OCI-LY7 (cell line): Measurements from ENCODE around the gene CPEB4. TPM values are rescaled to one million over a fixed set of nuclear protein-coding genes. Genes with fewer than 3 reads are reported as not detected.

Experiments used
- BruUV-seq: library from RNA; stranded (reverse); fragments of 400-500 nt; replicated peaks from 2 replicates; lab custom pipeline; 2021; lab: Mats Ljungman, UMichigan
- CTCF ChIA-PET: fragments of 300-600 bp; sonication (Branson Sonifier 250); formaldehyde crosslinking; loops from one replicate; lab custom pipeline; 2022; ENCODE audit warnings: antibody characterized with exemption; ENCODE audit not compliant: unreplicated experiment; lab: Charles Lee
- POLR2A ChIA-PET: fragments of 300-600 bp; sonication (Branson Sonifier 250); formaldehyde crosslinking; loops from one replicate; lab custom pipeline; 2022; ENCODE audit warnings: antibody characterized with exemption; lab: Charles Lee
- DNase-seq: peaks from one replicate; pipeline ENCODE4 v3.0.0-alpha.2; 2015; ENCODE audit warnings: low spot score
- H2AFZ ChIP-seq: fragments of 200-600 bp; sonication (generic), shearing (Covaris generic); 2 replicates; pipeline ENCODE4 v1.6.1; 2014; ENCODE audit warnings: mild to moderate bottlenecking, antibody characterized with exemption, low read length, moderate library complexity
- H3K27ac ChIP-seq: fragments of 200-600 bp; sonication (generic); 2 replicates; pipeline ENCODE4 v1.5.1; 2014; ENCODE audit warnings: mixed run types, low read depth, mild to moderate bottlenecking, moderate library complexity, low read length, inconsistent platforms; ENCODE audit not compliant: poor library complexity, severe bottlenecking
- H3K36me3 ChIP-seq: fragments of 200-600 bp; sonication (generic); 2 replicates; pipeline ENCODE4 v1.6.1; 2014; ENCODE audit warnings: mild to moderate bottlenecking, antibody characterized with exemption, low read length, moderate library complexity, mixed read lengths; ENCODE audit not compliant: insufficient read depth
- H3K4me1 ChIP-seq: fragments of 200-600 bp; sonication (generic); 2 replicates; pipeline ENCODE4 v1.5.1; 2014; ENCODE audit warnings: mild to moderate bottlenecking, low read length; ENCODE audit not compliant: insufficient read depth, poor library complexity, severe bottlenecking
- H3K4me2 ChIP-seq: fragments of 200-600 bp; sonication (generic); 2 replicates; pipeline ENCODE4 v1.6.1; 2014; ENCODE audit warnings: mild to moderate bottlenecking, low read length
- H3K4me3 ChIP-seq: fragments of 200-600 bp; sonication (generic); 2 replicates; pipeline ENCODE4 v1.5.1; 2014; ENCODE audit warnings: mild to moderate bottlenecking, low read depth, low read length; ENCODE audit not compliant: poor library complexity, severe bottlenecking
- H3K79me2 ChIP-seq: fragments of 200-600 bp; sonication (generic); 2 replicates; pipeline ENCODE4 v1.6.1; 2016; ENCODE audit warnings: low read depth, mild to moderate bottlenecking, low read length, moderate library complexity, mixed read lengths; ENCODE audit not compliant: insufficient read depth
- H3K9me2 ChIP-seq: fragments of 200-600 bp; sonication (generic); 2 replicates; pipeline ENCODE4 v1.6.1; 2016; ENCODE audit warnings: mild to moderate bottlenecking, low read length, mixed read lengths; ENCODE audit not compliant: insufficient read depth
- H3K9me3 ChIP-seq: fragments of 200-600 bp; sonication (generic); 2 replicates; pipeline ENCODE4 v1.6.1; 2014; ENCODE audit warnings: mild to moderate bottlenecking, mixed run types, low read length, mixed read lengths
- H4K20me1 ChIP-seq: fragments of 200-600 bp; sonication (generic); 2 replicates; pipeline ENCODE4 v1.6.1; 2014; ENCODE audit warnings: mild to moderate bottlenecking, antibody characterized with exemption, low read length, moderate library complexity, mixed read lengths; ENCODE audit not compliant: insufficient read depth
- CTCF ChIP-seq: fragments of 200-600 bp; sonication (generic); conservative IDR thresholded peaks from 2 replicates; pipeline ENCODE4 v1.5.1; 2014; ENCODE audit warnings: mild to moderate bottlenecking, antibody characterized with exemption, low read length, moderate library complexity, mixed read lengths
- EZH2phosphoT487 ChIP-seq: fragments of 200-600 bp; sonication (generic); IDR thresholded peaks from 2 replicates; pipeline ENCODE4 v1.6.1; 2018; ENCODE audit warnings: low read depth, borderline replicate concordance, mild to moderate bottlenecking, mixed run types, antibody characterized with exemption, low read length, moderate library complexity, mixed read lengths
- intact Hi-C: fragments of 100-400 bp; cut with micrococcal nuclease; formaldehyde crosslinking; loops from one replicate; pipeline ENCODE4 v1.10.0; 2022; ENCODE audit not compliant: unreplicated experiment
- total RNA-seq, 2 experiments: library from RNA; depleted of rRNA in 1 of 2; stranded (reverse); fragments of >200 nt in 1 of 2; shearing (Covaris generic) in 1 of 2; gene quantifications; 2 replicates each; pipeline ENCODE4 v1.2.3, GENCODE V29; 2014 to 2022

CPEB4 gene
- total RNA-seq, 2 experiments from 2014 or later = 12.6 to 31.8 TPM

- DNase-seq = no peak
- H3K27ac ChIP-seq = no peak overlapping the region
Observed at GRCh38 chr5:173840111-173840983, 47.8 kb upstream of the CPEB4 start.

GRCh38 chr5:173841710-173842109 is 46.4 kb upstream of the CPEB4 start:
- CTCF ChIA-PET = interaction anchor here (0.9 to 1.1 kb wide), 2 partner anchors 13 to 15 kb away, joined by 3 read pairs; no protein-coding TSS in a partner anchor
- no peak overlapping the region for H3K27ac ChIP-seq
- POLR2A ChIA-PET = interaction anchor here (0.6 to 2.3 kb wide), 13 partner anchors 9 to 61 kb away, joined by 3 to 9 read pairs (median 4); no protein-coding TSS in a partner anchor
- intact Hi-C loops = no loop called here
- H3K4me2 ChIP-seq = no peak overlapping the region
- no peaks in the 10 kb centered on the region for H4K20me1 ChIP-seq
- H3K79me2 ChIP-seq = no peaks in the 10 kb centered on the region
- H3K9me3 ChIP-seq = peaks cover 2% of the 10 kb centered on the region; the same call in 1 of the 2 replicates
- no peak for TF ChIP-seq CTCF
- BruUV-seq = no TSS peak
- no peaks in the 10 kb centered on the region for H3K4me1 ChIP-seq
- H3K36me3 ChIP-seq = no peaks in the 10 kb centered on the region
- no peaks in the 10 kb centered on the region for H3K9me2 ChIP-seq
- H3K4me3 ChIP-seq = no peak overlapping the region
- no peak for DNase-seq
- no peak overlapping the region for H2AFZ ChIP-seq

More at GRCh38 chr5:173840111-173840983, 47.8 kb upstream of the CPEB4 start:
- Histone ChIP-seq H3K79me2 (no peaks in the 10 kb centered on the region), H3K4me3 (no peak overlapping the region), H2AFZ (no peak overlapping the region), H3K36me3 (no peaks in the 10 kb centered on the region), H3K4me2 (no peak overlapping the region), H3K9me3 (no peaks in the 10 kb centered on the region), H4K20me1 (no peaks in the 10 kb centered on the region), H3K4me1 (peaks cover under 1% of the 10 kb centered on the region), H3K9me2 (no peaks in the 10 kb centered on the region)
- ChIA-PET POLR2A (interaction anchor here (0.7 to 1.4 kb wide), 3 partner anchors 9 to 68 kb away, joined by 3 to 9 read pairs (median 4); no protein-coding TSS in a partner anchor), CTCF (no interaction called here)
- intact Hi-C loops = no loop called here
- BruUV-seq = no TSS peak
- no peak for TF ChIP-seq CTCF
- no peak for TF ChIP-seq EZH2phosphoT487

GRCh38 chr5:173843794-173844193 is 44.4 kb upstream of the CPEB4 start:
- Histone ChIP-seq H3K4me2 (no peak overlapping the region), H3K9me3 (peaks cover 9% of the 10 kb centered on the region; the same call in 1 of the 2 replicates), H3K4me1 (no peaks in the 10 kb centered on the region), H3K4me3 (no peak overlapping the region), H2AFZ (no peak overlapping the region), H3K9me2 (no peaks in the 10 kb centered on the region), H3K36me3 (peaks cover 5% of the 10 kb centered on the region; the same call in 1 of the 2 replicates), H4K20me1 (no peaks in the 10 kb centered on the region), H3K79me2 (no peaks in the 10 kb centered on the region), H3K27ac (no peak overlapping the region)
- intact Hi-C loops = no loop called here
- TF ChIP-seq CTCF (no peak), EZH2phosphoT487 (no peak)
- ChIA-PET CTCF (no interaction called here), POLR2A (interaction anchor here (0.5 to 3.2 kb wide), 3 partner anchors 10 to 1652 kb away, joined by 4 to 25 read pairs (median 5); no protein-coding TSS in a partner anchor)
- DNase-seq = no peak
- no TSS peak for BruUV-seq
